ENCODE results near the gene LARP1B. TPM values are rescaled to one million over a fixed set of nuclear protein-coding genes. Genes with fewer than 3 reads are reported as not detected.

Gene LARP1B
- total RNA-seq, 1 donor from 2014 or later = 27.9 TPM

DNA sequence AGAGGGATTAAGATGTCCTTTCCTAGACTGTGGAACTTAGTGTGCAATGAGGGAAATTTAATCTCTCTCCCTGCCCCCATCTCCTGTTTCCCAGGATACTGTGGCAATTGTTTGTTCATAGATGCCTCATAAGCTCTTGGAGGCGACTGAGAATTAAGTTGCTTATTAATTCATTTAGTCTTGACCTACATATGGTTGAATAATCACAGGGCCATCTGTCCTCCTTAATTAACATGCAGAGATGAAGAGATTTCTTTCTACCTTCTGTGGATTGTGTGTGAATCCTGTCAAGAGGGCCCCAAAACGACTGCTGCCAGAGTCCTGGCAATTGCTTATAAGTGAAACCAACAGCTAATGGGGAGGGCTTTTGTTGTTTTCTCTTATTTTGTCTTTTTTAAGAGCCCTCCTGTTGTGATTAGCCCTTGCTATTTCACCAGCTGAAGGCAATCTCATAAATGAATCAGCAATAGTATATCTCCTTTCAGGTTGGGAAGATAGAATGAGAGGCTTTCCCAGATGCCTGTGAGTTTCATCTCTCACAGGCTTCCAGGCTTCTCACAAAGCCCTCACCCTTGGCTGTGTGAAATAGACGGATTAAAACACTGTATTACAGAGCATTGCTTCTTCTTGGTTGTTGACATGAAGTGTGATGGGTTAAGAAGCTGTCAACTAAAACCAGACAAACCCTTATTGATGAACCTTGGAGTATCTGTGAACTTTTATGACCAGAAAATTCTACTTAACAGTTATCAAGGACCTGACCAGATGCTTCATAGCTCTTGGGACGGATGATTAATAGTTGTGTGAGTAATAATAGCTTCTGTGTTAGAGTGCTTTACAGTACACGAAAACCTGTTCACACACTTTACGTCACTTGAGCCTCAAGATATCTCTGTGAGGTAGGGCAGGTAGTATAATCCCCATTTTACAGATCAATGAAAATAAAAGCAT lies 168.0 kb downstream of the LARP1B start:
- no peaks in the 10 kb centered on the region for H4K20me1 ChIP-seq (ENCODE audit: low read depth)
- no peak for DNase-seq (ENCODE audit: low spot score)
- no peaks in the 10 kb centered on the region for H3K79me2 ChIP-seq (ENCODE audit: low read depth)
- no peaks in the 10 kb centered on the region for H3K9me3 ChIP-seq (ENCODE audit: low read depth)
- H3K9ac ChIP-seq = no peak overlapping the region
- Mint-ChIP-seq H3K27me3 (ENCODE audit: insufficient read depth, low read depth) (peaks cover 2% of the 10 kb centered on the region), H3K9me3 (peaks cover 8% of the 10 kb centered on the region), H3K36me3 (no peaks in the 10 kb centered on the region), H3K27ac (peak overlapping the region; percentile 51), H3K4me3 (no peak overlapping the region), H3K4me1 (peaks cover 20% of the 10 kb centered on the region)
- TF ChIP-seq, protein P1, sequence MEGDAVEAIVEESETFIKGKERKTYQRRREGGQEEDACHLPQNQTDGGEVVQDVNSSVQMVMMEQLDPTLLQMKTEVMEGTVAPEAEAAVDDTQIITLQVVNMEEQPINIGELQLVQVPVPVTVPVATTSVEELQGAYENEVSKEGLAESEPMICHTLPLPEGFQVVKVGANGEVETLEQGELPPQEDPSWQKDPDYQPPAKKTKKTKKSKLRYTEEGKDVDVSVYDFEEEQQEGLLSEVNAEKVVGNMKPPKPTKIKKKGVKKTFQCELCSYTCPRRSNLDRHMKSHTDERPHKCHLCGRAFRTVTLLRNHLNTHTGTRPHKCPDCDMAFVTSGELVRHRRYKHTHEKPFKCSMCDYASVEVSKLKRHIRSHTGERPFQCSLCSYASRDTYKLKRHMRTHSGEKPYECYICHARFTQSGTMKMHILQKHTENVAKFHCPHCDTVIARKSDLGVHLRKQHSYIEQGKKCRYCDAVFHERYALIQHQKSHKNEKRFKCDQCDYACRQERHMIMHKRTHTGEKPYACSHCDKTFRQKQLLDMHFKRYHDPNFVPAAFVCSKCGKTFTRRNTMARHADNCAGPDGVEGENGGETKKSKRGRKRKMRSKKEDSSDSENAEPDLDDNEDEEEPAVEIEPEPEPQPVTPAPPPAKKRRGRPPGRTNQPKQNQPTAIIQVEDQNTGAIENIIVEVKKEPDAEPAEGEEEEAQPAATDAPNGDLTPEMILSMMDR (IDR thresholded peaks at IDR 0.05) = no peak
- no peak for TF ChIP-seq EZH2phosphoT487 (IDR thresholded peaks at IDR 0.05)
- no peak for TF ChIP-seq EZH2 (IDR thresholded peaks at IDR 0.05)
- no peak overlapping the region for H3K4me2 ChIP-seq
- peak overlapping the region; percentile 12 for H2AFZ ChIP-seq (replicated peaks)
- H3K27ac ChIP-seq = no peak overlapping the region
- H3K36me3 ChIP-seq = no peaks in the 10 kb centered on the region
- no peaks in the 10 kb centered on the region for H3F3A ChIP-seq (ENCODE audit: low read depth)
- H3K4me1 ChIP-seq = peaks cover 5% of the 10 kb centered on the region
- no peak overlapping the region for H3K4me3 ChIP-seq
- H3K27me3 ChIP-seq = no peaks in the 10 kb centered on the region

DNA sequence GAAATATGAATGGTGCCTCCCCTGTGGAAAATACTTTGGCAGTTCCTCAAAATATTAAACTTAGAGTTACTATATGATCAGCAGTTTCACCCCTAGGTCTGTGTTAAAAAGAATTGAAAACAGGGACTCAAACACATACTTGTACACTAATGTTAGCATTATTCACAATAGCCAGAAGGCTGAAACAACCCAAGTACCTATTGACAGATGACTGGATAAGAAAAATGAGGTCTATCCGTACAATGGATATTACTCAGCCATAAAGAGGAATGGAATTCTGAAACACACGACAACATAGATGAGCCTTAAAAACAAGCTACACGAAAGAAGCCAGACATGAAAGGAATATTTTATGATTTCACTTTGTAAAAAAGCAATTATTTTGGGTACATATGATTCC lies 171.6 kb downstream of the LARP1B start:
- TF ChIP-seq EZH2 (IDR thresholded peaks at IDR 0.05) (no peak), EZH2phosphoT487 (IDR thresholded peaks at IDR 0.05) (no peak)
- TF ChIP-seq, protein P1 (IDR thresholded peaks at IDR 0.05) = no peak
- Mint-ChIP-seq H3K4me3 (no peak overlapping the region), H3K27me3 (ENCODE audit: insufficient read depth, low read depth) (no peaks in the 10 kb centered on the region), H3K4me1 (peaks cover 18% of the 10 kb centered on the region), H3K36me3 (no peaks in the 10 kb centered on the region), H3K27ac (no peak overlapping the region), H3K9me3 (peaks cover 8% of the 10 kb centered on the region)
- Histone ChIP-seq H3K4me3 (no peak overlapping the region), H3K9ac (no peak overlapping the region), H3K9me3 (ENCODE audit: low read depth) (no peaks in the 10 kb centered on the region), H4K20me1 (ENCODE audit: low read depth) (no peaks in the 10 kb centered on the region), H3K4me1 (peaks cover 5% of the 10 kb centered on the region), H3K4me2 (no peak overlapping the region), H2AFZ (replicated peaks) (no peak overlapping the region), H3K27ac (no peak overlapping the region), H3F3A (ENCODE audit: low read depth) (no peaks in the 10 kb centered on the region), H3K36me3 (no peaks in the 10 kb centered on the region), H3K79me2 (ENCODE audit: low read depth) (no peaks in the 10 kb centered on the region), H3K27me3 (no peaks in the 10 kb centered on the region)
- no peak for DNase-seq (ENCODE audit: low spot score)

DNA sequence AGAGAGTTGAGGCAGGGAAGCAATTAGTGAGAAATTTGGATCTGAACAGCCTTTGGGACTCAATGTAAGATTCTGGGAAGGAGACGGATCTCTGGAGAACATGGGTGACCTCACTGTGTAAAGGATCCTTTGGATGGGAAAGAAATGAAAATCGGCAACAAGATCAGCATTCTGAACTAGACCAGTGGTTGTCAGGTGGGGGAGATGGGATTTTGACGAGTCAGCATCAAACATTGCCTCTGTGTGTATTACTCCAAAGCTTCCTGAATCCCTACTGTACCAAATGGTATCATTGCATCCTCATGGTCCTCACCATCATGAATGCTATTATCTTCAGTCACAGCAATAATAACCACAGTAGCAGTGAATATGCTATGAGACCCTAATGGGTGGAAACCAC lies 173.7 kb downstream of the LARP1B start:
- Histone ChIP-seq H3K4me3 (no peak overlapping the region), H3K4me1 (no peaks in the 10 kb centered on the region), H3K36me3 (no peaks in the 10 kb centered on the region), H4K20me1 (ENCODE audit: low read depth) (no peaks in the 10 kb centered on the region), H3K27me3 (no peaks in the 10 kb centered on the region), H3F3A (ENCODE audit: low read depth) (no peaks in the 10 kb centered on the region), H3K9me3 (ENCODE audit: low read depth) (no peaks in the 10 kb centered on the region), H3K4me2 (no peak overlapping the region), H3K27ac (no peak overlapping the region), H3K9ac (no peak overlapping the region), H3K79me2 (ENCODE audit: low read depth) (no peaks in the 10 kb centered on the region), H2AFZ (replicated peaks) (no peak overlapping the region)
- no peak for DNase-seq (ENCODE audit: low spot score)
- H3K36me3 Mint-ChIP-seq = no peaks in the 10 kb centered on the region
- TF ChIP-seq EZH2 (IDR thresholded peaks at IDR 0.05) = no peak
- TF ChIP-seq, protein P1 (IDR thresholded peaks at IDR 0.05) = no peak
- TF ChIP-seq EZH2phosphoT487 (IDR thresholded peaks at IDR 0.05) = no peak
- no peak overlapping the region for H3K4me3 Mint-ChIP-seq
- no peak overlapping the region for H3K27ac Mint-ChIP-seq
- H3K9me3 Mint-ChIP-seq = peaks cover 4% of the 10 kb centered on the region
- H3K27me3 Mint-ChIP-seq (ENCODE audit: insufficient read depth, low read depth) = no peaks in the 10 kb centered on the region
- H3K4me1 Mint-ChIP-seq = no peaks in the 10 kb centered on the region

All from neural progenitor cell (in vitro differentiated cells).